GF-D8 (cell line): ENCODE data around the gene RNASE1.
"Not testable (repeated sequence)": the region's sequence is repeated elsewhere in the genome, so short reads cannot be mapped to it uniquely, and the experiment has no call there.

Source experiments
- DNase-seq: peaks from one replicate; lab custom pipeline; 2025; lab: John Stamatoyannopoulos, UW

Gene RNASE1

DNA sequence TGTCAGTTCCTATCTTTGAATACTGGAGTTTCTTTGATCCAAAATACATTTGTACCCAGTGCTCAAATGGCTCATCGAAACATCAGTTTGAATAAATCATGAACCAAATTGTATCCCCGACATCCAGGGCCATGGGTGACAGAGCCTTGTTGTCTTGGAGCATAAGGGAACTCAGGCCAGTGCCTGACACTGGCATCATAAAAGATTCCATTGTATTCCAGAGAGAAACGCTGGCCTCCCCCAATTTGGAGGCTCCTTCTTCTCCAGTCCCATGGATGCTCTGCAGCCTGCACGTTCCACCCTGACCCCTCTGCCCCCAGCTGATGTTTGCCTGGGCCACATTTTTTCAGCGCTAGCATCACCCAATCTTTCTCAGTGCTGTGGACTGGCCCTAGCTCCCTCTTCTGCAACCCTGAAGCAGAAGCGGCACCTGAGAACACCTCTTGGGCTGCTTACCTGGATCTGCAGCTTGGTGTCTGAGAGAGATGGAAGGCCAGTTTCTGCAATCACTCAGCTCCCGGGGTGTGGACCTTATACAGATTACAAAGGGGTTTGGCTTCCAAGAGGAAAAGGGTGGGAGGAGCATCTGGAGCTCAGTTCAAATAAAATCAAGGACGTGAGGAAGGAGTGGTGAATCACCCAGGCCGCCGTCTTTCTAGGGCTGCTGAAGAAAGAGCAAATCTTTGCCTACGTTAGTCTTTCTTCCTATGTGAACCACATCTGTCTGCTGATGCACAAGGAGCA, at the start of gene RNASE1:
TSS of gene RNASE1 (minus strand) at position 504 of the 744 bp plus-strand sequence. CDS start 776 bp downstream, outside the sequence.
- DNase-seq: no peak

GRCh38 chr14:20848955-20849570, 46.4 kb upstream of the RNASE1 start:
- no peak for DNase-seq

GRCh38 chr14:20848316-20848954, 45.8 kb upstream of the RNASE1 start:
- no peak for DNase-seq

DNA sequence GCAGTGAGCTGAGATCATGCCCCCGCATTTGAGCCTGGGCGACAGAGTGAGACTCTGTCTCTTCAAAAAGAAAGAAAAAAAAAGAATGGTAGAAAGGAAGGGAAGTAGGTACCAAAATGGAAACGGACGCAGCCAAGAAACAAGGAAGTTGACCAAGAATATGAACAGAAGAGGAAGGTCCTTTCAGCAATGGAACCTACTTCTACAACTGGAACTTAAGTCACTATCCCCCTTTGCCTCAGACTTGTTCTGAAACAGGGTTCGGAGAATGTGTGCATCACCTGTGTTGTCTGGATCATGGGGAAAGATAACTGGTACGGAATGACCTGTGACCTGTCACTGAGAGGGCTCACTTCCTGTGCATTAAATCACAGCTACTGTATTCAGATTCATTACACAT, 43.9 kb upstream of the RNASE1 start:
- no peak for DNase-seq

GRCh38 chr14:20841096-20841495, 38.5 kb upstream of the RNASE1 start:
- DNase-seq: no peak

- no peak for DNase-seq
These were observed 35.2 kb upstream of the RNASE1 start for GRCh38 chr14:20837831-20838230.

- DNase-seq: no peak
These were observed 34.2 kb upstream of the RNASE1 start for GRCh38 chr14:20836668-20837338.

GRCh38 chr14:20834899-20835298, 32.3 kb upstream of the RNASE1 start:
- DNase-seq: no peak

- no peak for DNase-seq
These were observed 28.2 kb upstream of the RNASE1 start for GRCh38 chr14:20830831-20831230.

GRCh38 chr14:20828024-20828694, 25.5 kb upstream of the RNASE1 start:
- not testable (repeated sequence) for DNase-seq

DNA sequence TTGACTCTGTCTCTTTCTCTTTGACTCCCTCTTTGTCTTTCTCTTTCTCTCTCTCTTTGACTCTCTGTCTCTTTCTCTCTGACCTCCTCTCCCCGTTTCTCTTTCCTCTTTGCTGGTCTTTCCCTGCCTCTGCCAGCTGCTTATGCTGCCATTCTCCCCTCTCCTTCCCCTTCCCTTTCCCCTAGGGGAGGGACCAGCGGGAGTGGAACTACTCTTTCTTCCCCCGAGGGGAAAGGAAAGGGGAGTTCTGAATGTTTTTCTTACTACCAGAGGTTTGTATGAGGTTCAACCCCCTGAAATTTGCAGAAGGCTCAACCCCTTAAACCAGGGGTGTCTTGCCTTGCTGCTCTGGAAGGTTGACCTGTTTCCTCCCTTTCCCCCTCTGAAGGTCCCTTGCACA, 24.7 kb upstream of the RNASE1 start:
- DNase-seq: no peak

DNA sequence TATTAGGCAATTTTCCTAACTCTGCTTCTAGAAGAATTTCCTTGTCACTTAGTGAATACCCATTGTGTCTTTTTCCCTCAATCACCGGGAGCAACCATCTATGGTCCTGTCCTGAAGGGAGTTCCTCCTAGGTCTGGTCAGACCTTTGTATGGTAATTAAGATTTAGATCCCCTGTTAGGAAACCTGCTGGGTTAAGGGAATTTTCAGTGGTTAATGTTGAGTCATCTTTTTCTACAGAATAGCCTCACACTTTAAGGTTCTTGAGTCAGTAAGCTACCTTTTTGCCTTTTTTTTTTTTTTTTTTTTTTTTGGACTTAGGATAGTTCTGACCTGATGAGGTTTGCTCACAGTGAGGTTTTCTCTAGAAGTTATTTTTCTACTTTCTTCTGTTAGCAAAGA, 24.0 kb upstream of the RNASE1 start:
- DNase-seq: not testable (repeated sequence)

- no peak for DNase-seq
These were observed 21.2 kb upstream of the RNASE1 start for GRCh38 chr14:20823859-20824258.

GRCh38 chr14:20821521-20822108, 19.0 kb upstream of the RNASE1 start:
- DNase-seq: not testable (repeated sequence)

DNA sequence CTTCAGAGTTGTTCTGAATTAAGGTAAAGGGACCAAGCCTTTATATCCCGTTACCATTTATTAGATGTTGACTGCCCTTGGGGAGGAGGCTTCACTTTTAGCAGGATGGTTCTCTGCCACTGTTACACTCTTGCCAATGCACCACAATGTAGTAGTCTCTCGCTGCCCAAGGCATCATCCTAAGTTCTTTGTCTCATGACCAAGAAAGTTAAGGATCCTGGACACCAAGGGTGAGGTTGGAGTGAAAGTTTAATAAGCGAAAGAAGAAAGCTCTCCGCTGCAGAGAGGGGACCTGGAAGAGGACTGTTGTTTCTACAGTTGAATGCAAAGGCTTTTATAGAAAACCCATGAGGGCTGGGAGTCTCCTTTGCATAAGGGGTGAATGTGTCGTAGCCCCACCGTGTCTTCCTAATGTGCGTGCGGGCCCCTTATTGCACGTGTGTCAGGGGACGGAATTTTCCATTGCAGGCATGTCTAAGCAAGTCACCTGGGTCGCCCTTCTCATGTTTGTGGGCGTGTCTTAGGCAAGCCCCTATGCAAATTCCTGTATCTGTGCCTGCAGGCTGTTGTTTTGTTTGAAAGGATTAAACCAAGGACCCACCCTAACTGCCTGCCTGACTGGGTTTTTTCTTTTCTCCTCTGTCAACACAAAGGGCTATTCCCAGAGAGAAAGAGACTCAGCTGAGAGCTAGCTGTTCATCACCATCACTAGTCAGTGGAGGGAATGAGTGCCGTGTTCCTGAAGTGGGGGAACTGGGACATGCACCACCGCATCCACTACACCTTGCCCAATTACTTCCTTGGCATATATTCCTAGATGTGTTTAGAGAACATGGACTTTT, 17.6 kb upstream of the RNASE1 start:
- DNase-seq: no peak

DNA sequence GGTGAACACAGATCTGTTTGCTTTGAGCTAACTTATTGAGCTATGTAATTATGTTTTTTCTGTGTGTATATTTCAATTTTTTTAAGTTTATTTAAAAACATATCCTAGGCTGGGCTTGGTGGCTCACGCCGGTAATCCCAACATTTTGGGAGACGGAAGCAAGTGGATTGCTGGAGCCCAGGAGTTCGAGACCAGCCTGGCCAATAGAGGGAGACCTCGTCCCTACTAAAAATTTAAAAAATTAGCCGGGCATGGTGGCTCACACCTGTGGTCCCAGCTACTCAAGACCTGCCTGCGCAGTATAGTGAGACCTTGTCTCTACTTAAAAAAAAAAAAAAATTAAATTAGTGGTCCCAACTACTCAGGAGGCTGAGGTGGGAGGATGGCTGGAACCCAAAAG, 16.2 kb upstream of the RNASE1 start:
- DNase-seq: no peak

DNA sequence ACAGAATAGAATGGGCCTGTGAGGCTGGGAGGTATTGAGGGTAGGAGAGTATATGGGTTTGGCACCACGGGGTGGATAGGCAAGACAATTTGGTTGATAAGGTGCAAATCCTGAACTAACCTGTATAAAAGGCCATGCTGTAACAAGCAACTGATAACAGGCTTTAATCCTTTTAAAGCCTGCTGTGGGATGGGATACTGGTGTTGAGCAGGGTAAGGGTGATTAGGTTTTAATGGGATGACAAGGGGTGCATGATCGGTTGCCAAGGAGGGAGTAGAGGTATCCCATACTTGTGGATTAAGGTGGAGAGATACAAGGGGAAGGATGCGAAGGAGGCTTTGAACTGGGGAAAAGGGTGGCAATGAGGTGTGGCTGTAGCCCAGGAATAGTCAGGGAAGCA, 13.3 kb upstream of the RNASE1 start:
- DNase-seq: not testable (repeated sequence)

- no peak for DNase-seq
These were observed 9.6 kb upstream of the RNASE1 start for GRCh38 chr14:20811986-20812975.

GRCh38 chr14:20809917-20810316, 7.3 kb upstream of the RNASE1 start:
- no peak for DNase-seq

DNA sequence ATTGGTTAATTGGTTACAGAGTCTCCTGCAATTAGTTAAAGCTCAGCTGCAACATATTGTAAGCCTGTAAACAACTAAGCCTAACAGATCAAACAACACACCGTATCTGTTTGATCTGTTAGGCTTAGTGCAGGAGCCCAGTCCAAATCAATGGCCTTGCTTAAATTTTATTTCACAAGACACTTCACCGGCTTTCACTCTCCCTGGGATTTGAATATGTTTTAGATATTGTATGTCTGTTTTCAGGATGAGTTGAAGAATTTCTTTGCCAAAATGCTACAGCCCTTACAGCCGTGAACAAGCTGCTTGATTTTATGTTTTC, 5.5 kb upstream of the RNASE1 start:
- no peak for DNase-seq
